ENCODE results near the gene LRRC7. TPM values are rescaled to one million over a fixed set of nuclear protein-coding genes. Genes with fewer than 3 reads are reported as not detected.

LRRC7 gene
- total RNA-seq, 3 donors from 2014 or later: 0.46 to 1.2 (median 1.0) TPM

DNA sequence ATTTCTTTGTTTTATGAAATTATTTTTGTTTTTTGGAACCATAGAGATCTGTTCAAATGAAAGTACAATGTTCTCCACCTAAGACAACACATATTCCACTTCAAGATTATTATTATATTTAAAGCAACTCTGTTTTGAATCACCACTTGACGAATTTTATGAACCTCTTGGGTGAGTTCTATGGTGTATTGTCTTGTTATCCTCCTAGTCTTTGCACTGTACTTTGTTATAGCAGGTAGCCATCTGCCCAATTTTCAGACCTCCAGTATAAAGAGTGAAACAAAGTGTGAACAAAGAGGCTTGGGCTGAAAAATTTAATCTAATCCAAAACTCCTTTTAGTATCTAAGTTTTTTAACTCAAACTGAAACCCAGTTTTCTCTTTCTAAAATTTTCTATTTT, 71.0 kb downstream of the LRRC7 start:
- H3K4me3 ChIP-seq: no peak overlapping the region
- no peak for DNase-seq
- H3K36me3 ChIP-seq (ENCODE audit: low read depth): no peaks in the 10 kb centered on the region
- H3K9me3 ChIP-seq: no peaks in the 10 kb centered on the region
- intact Hi-C loops (cut with DNase I, micrococcal nuclease): no loop called here
- H3K4me1 ChIP-seq (ENCODE audit: low read depth): no peaks in the 10 kb centered on the region
- TF ChIP-seq, protein P1, sequence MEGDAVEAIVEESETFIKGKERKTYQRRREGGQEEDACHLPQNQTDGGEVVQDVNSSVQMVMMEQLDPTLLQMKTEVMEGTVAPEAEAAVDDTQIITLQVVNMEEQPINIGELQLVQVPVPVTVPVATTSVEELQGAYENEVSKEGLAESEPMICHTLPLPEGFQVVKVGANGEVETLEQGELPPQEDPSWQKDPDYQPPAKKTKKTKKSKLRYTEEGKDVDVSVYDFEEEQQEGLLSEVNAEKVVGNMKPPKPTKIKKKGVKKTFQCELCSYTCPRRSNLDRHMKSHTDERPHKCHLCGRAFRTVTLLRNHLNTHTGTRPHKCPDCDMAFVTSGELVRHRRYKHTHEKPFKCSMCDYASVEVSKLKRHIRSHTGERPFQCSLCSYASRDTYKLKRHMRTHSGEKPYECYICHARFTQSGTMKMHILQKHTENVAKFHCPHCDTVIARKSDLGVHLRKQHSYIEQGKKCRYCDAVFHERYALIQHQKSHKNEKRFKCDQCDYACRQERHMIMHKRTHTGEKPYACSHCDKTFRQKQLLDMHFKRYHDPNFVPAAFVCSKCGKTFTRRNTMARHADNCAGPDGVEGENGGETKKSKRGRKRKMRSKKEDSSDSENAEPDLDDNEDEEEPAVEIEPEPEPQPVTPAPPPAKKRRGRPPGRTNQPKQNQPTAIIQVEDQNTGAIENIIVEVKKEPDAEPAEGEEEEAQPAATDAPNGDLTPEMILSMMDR (IDR thresholded peaks at IDR 0.05): no peak
- no peak for ATAC-seq

DNA sequence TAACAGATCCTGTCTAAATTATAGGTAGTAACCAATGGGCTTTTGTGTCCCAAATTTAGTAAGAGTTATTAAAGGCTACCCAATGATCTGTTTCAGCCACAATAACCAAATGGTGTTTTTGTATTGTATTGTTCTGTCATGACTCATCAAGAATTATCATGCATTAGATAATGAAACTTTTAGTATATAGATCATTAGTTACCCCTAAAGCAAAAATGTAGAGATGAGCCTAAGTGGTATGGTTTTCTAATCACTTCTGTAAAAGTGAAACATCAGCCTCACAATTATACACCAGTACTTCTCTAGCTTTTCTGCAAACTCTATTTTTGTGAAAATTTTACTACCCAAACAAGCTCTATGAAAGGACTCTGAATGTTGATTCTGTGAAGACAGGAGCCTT, 71.4 kb downstream of the LRRC7 start:
- no peak overlapping the region for H3K4me3 ChIP-seq
- no peaks in the 10 kb centered on the region for H3K4me1 ChIP-seq (ENCODE audit: low read depth)
- ATAC-seq (no peak), DNase-seq (no peak)
- no peaks in the 10 kb centered on the region for H3K36me3 ChIP-seq (ENCODE audit: low read depth)
- intact Hi-C loops (cut with DNase I, micrococcal nuclease): no loop called here
- TF ChIP-seq, protein P1 (IDR thresholded peaks at IDR 0.05): no peak
- no peaks in the 10 kb centered on the region for H3K9me3 ChIP-seq

DNA sequence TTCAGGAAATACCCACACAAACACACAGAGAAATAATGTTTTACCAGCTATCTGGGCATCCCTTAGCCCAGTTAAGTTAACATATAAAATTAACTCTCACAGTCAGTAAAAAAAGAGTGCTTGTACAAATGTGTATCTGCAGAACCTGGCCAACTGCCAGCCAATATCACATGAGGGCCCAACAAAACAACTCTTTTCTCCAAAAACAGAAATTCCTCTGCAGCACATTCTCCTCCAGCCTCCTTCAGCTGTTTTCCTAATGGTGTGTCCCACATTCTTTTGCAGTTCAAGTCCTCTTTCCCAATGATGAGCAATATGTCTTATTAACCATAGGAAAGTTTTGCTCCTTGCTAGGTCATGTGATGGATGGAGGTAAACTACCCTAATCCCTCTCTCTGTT, 75.5 kb downstream of the LRRC7 start:
- intact Hi-C loops (cut with DNase I, micrococcal nuclease): no loop called here
- ATAC-seq (no peak), DNase-seq (no peak)
- TF ChIP-seq, protein P1 (IDR thresholded peaks at IDR 0.05): no peak
- Histone ChIP-seq H3K9me3 (no peaks in the 10 kb centered on the region), H3K36me3 (ENCODE audit: low read depth) (no peaks in the 10 kb centered on the region), H3K4me1 (ENCODE audit: low read depth) (no peaks in the 10 kb centered on the region), H3K4me3 (no peak overlapping the region)

DNA sequence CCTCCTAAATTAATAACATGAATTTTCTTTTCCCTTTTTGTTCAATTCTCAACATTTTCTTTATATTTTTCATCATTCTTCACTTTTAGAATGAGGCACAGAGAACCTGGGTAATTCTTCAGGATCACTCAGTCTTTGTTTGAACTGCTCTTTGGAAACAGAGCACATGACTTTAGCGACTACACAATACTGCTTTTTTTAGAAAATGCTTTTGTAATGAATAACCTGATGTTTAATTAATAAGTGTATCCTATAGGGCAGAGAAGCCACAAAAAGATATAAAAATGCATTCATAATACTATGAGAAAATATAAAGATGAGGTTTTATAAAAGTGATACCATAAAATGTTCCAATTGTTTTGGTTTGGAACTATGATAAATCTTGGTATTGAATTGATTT, 77.8 kb downstream of the LRRC7 start:
- ATAC-seq (no peak), DNase-seq (no peak)
- Histone ChIP-seq H3K4me3 (no peak overlapping the region), H3K36me3 (ENCODE audit: low read depth) (no peaks in the 10 kb centered on the region), H3K9me3 (no peaks in the 10 kb centered on the region), H3K4me1 (ENCODE audit: low read depth) (no peaks in the 10 kb centered on the region)
- TF ChIP-seq, protein P1 (IDR thresholded peaks at IDR 0.05): no peak
- intact Hi-C loops (cut with DNase I, micrococcal nuclease): no loop called here

DNA sequence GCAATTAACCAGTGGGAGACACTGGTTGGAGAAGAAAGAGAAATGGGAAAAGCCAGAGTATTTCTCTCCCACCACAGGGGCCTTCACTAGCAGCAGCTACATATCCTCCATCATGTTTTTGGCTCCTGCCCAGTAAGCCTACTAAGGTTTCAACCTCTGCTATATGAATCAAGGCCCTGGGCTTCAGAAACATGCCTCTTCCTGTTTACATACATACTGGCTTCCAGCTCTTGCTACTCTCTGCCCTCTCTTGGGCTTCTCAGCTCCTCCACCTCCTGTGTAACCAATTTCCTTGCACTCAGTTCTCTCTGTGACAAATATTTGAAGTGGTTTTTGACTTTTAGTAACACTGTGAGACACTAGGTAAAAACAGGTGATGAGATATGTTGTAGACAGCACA, 80.8 kb downstream of the LRRC7 start:
- intact Hi-C loops (cut with DNase I, micrococcal nuclease): no loop called here
- ATAC-seq (no peak), DNase-seq (no peak)
- H3K36me3 ChIP-seq (ENCODE audit: low read depth): no peaks in the 10 kb centered on the region
- no peaks in the 10 kb centered on the region for H3K9me3 ChIP-seq
- H3K4me3 ChIP-seq: no peak overlapping the region
- no peaks in the 10 kb centered on the region for H3K4me1 ChIP-seq (ENCODE audit: low read depth)
- TF ChIP-seq, protein P1 (IDR thresholded peaks at IDR 0.05): no peak

- no peak for ATAC-seq
- no peak for DNase-seq
- H3K4me3 ChIP-seq: no peak overlapping the region
- intact Hi-C loops (cut with DNase I, micrococcal nuclease): no loop called here
- no peaks in the 10 kb centered on the region for H3K36me3 ChIP-seq (ENCODE audit: low read depth)
- TF ChIP-seq, protein P1 (IDR thresholded peaks at IDR 0.05): no peak
- H3K9me3 ChIP-seq: no peaks in the 10 kb centered on the region
- H3K4me1 ChIP-seq (ENCODE audit: low read depth): no peaks in the 10 kb centered on the region
Measured at GRCh38 chr1:69649383-69649990, 81.8 kb downstream of the LRRC7 start.
